Measurements from ENCODE around the gene CDC42BPB. TPM values are rescaled to one million over a fixed set of nuclear protein-coding genes. Genes with fewer than 3 reads are reported as not detected.

CDC42BPB gene
- total and polyA plus RNA-seq, 2 donors from 2014 or later = 22.5 to 127 TPM

DNA sequence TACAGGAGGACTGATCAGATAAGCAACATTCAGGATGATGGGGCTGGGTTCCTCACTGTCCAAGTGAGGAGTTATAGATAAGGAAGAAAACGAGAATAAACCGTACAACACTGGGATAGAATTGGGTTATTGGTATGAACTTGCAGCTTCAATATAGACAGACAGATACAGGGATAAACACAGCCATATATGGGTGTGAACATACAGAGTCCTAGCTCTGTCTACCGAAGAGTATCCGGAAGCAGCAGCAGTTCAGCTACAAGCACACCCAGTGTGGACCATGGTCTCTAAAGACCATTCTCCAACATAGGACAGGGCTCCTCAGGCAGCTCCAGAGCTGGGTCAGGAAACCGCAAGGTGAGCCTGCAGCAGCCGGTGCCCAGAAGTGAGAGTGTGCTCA lies 40.8 kb downstream of the CDC42BPB start:
- no peak overlapping the region for H3K4me3 ChIP-seq (ENCODE audit: low read length in 3 of 3)
- no peak for DNase-seq
- peaks cover 0 to 6% (median 0%) of the 10 kb centered on the region in 3 donors for H3K36me3 ChIP-seq (ENCODE audit: control insufficient read depth in 2 of 3, insufficient read depth in 3 of 3, low read length in 3 of 3)
- peaks cover 0 to 21% (median 3%) of the 10 kb centered on the region in 3 donors for H3K4me1 ChIP-seq (ENCODE audit: control insufficient read depth in 2 of 3, insufficient read depth in 2 of 3, low read depth in 1 of 3, low read length in 3 of 3)
- intact Hi-C loops (cut with DNase I) = no loop called here
- H3K9ac ChIP-seq (ENCODE audit: low read length in 3 of 3) = no peak overlapping the region
- H3K9me3 ChIP-seq (ENCODE audit: control insufficient read depth in 2 of 3, insufficient read depth in 1 of 3, low read length in 3 of 3) = no peaks in the 10 kb centered on the region
- no peak overlapping the region for H3K27ac ChIP-seq (ENCODE audit: low read depth in 2 of 2, low read length in 2 of 2)
- FAIRE-seq = no peak
- TF ChIP-seq, protein P1, sequence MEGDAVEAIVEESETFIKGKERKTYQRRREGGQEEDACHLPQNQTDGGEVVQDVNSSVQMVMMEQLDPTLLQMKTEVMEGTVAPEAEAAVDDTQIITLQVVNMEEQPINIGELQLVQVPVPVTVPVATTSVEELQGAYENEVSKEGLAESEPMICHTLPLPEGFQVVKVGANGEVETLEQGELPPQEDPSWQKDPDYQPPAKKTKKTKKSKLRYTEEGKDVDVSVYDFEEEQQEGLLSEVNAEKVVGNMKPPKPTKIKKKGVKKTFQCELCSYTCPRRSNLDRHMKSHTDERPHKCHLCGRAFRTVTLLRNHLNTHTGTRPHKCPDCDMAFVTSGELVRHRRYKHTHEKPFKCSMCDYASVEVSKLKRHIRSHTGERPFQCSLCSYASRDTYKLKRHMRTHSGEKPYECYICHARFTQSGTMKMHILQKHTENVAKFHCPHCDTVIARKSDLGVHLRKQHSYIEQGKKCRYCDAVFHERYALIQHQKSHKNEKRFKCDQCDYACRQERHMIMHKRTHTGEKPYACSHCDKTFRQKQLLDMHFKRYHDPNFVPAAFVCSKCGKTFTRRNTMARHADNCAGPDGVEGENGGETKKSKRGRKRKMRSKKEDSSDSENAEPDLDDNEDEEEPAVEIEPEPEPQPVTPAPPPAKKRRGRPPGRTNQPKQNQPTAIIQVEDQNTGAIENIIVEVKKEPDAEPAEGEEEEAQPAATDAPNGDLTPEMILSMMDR (IDR thresholded peaks at IDR 0.05; ENCODE audit: borderline replicate concordance, extremely low read depth, insufficient read depth) = no peak
- no peaks in the 10 kb centered on the region for H3K27me3 ChIP-seq (ENCODE audit: control insufficient read depth, insufficient read depth, low read length)

DNA sequence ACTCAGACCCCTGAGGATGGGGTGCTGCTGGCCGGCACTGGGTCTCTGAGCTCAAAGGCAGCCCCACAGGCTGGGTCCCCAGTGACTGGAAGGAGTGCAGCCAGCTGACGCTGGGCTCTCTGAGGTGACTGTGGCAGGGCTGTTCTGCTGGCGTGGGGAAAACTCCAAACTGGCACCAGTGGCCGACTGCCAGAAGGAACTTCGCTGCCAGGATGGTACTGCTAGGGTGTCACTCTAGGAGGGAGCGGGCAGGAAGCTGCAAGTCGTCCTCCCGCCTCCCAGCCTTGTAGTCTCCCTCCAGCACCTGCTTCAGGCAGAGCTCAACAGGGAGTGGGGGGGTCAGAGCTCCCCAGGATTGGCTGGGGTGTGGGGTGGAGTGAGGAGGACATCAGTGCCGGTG lies 41.3 kb downstream of the CDC42BPB start:
- peaks cover 0 to 6% (median 1%) of the 10 kb centered on the region in 3 donors for H3K36me3 ChIP-seq (ENCODE audit: control insufficient read depth in 2 of 3, insufficient read depth in 3 of 3, low read length in 3 of 3)
- no peak overlapping the region for H3K4me3 ChIP-seq (ENCODE audit: low read length in 3 of 3)
- peaks cover 0 to 21% (median 3%) of the 10 kb centered on the region in 3 donors for H3K4me1 ChIP-seq (ENCODE audit: control insufficient read depth in 2 of 3, insufficient read depth in 2 of 3, low read depth in 1 of 3, low read length in 3 of 3)
- H3K27me3 ChIP-seq (ENCODE audit: control insufficient read depth, insufficient read depth, low read length) = no peaks in the 10 kb centered on the region
- H3K27ac ChIP-seq (ENCODE audit: low read depth in 2 of 2, low read length in 2 of 2) = no peak overlapping the region
- H3K9me3 ChIP-seq (ENCODE audit: control insufficient read depth in 2 of 3, insufficient read depth in 1 of 3, low read length in 3 of 3) = no peaks in the 10 kb centered on the region
- TF ChIP-seq, protein P1 (IDR thresholded peaks at IDR 0.05; ENCODE audit: borderline replicate concordance, extremely low read depth, insufficient read depth) = no peak
- DNase-seq = no peak
- FAIRE-seq = no peak
- H3K9ac ChIP-seq (ENCODE audit: low read length in 3 of 3) = no peak overlapping the region
- intact Hi-C loops (cut with DNase I) = no loop called here

DNA sequence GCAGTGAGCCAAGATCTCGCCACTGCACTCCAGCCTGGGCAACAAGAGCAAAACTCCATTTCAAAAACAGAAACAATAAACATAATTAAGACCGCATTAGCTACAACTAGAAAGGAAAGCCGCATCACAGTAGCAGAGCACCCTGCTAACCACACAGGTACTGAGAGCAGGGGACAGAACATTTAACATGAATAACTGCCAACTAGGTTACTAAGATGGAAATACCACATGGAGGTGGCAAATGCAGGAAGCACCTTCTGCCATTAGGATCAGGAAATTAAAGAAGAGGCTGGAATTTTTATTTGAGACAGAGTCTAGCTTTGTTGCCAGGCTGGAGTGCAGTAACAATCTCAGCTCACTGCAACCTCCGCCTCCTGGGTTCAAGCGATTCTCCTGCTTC lies 41.9 kb downstream of the CDC42BPB start:
- Histone ChIP-seq H3K9me3 (ENCODE audit: control insufficient read depth in 2 of 3, insufficient read depth in 1 of 3, low read length in 3 of 3) (no peaks in the 10 kb centered on the region), H3K27ac (ENCODE audit: low read depth in 2 of 2, low read length in 2 of 2) (no peak overlapping the region), H3K27me3 (ENCODE audit: control insufficient read depth, insufficient read depth, low read length) (no peaks in the 10 kb centered on the region), H3K9ac (ENCODE audit: low read length in 3 of 3) (no peak overlapping the region), H3K4me1 (ENCODE audit: control insufficient read depth in 2 of 3, insufficient read depth in 2 of 3, low read depth in 1 of 3, low read length in 3 of 3) (peaks cover 0 to 19% (median 3%) of the 10 kb centered on the region in 3 donors), H3K36me3 (ENCODE audit: control insufficient read depth in 2 of 3, insufficient read depth in 3 of 3, low read length in 3 of 3) (peaks cover 0 to 3% (median 1%) of the 10 kb centered on the region in 3 donors), H3K4me3 (ENCODE audit: low read length in 3 of 3) (no peak overlapping the region)
- FAIRE-seq (no peak), DNase-seq (no peak)
- intact Hi-C loops (cut with DNase I) = no loop called here
- TF ChIP-seq, protein P1 (IDR thresholded peaks at IDR 0.05; ENCODE audit: borderline replicate concordance, extremely low read depth, insufficient read depth) = no peak
